ENCODE results near the gene RANBP10. TPM values are rescaled to one million over a fixed set of nuclear protein-coding genes. Genes with fewer than 3 reads are reported as not detected.

Gene RANBP10
- total and polyA plus RNA-seq, 5 donors from 2014 or later: 7.3 to 29.4 (median 8.7) TPM

DNA sequence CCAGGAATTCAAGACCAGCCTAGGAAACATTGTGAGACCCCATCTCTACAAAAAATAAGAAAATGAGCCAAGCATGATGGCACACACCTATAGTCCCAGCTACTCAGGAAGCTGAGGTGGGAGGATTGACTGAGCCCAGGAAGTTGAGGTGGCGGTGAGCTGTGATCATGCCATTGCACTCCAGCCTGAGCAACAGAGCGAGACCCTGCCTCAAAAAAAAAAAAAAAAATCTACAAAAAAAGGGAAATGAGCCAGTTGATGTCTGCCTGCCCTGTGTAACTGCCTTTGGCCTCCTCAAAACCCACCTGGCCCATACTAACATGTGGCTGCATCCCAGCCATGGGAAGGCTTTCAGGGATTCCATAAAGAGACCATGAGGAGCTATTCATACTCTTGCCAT is 4.5 kb downstream of the RANBP10 start:
- no peak for ATAC-seq (ENCODE audit: low read depth in 2 of 2)
- peak overlapping the region; percentile 51 for H3K4me3 ChIP-seq (ENCODE audit: low read depth, low read length)
- Mint-ChIP-seq H3K27ac (peak overlapping the region in 2 of 3 donors; percentile 71 to 81), H3K4me3 (peak overlapping the region; percentile 56 to 89 (median 77)), H3K27me3 (no peaks in the 10 kb centered on the region), H3K36me3 (peaks cover 37% of the 10 kb centered on the region), H3K9me3 (no peaks in the 10 kb centered on the region), H3K4me1 (peaks cover 13 to 77% (median 55%) of the 10 kb centered on the region in 4 donors)
- H3K27me3 ChIP-seq (ENCODE audit: control insufficient read depth, insufficient read depth, low read length): no peaks in the 10 kb centered on the region
- peak in 2 of 3 donors; percentile 35 to 71 for DNase-seq
- no peaks in the 10 kb centered on the region for H3K9me3 ChIP-seq (ENCODE audit: control insufficient read depth in 2 of 2, low read length in 2 of 2)
- H3K27ac ChIP-seq (ENCODE audit: insufficient read depth, low read length, poor library complexity, severe bottlenecking): no peak overlapping the region
- H3K4me1 ChIP-seq (ENCODE audit: control insufficient read depth, insufficient read depth, low read length, poor library complexity, severe bottlenecking): peaks cover 54% of the 10 kb centered on the region
- peaks cover 10% of the 10 kb centered on the region for H3K36me3 ChIP-seq (ENCODE audit: control insufficient read depth, insufficient read depth, low read length)

- H3K9me3 ChIP-seq (ENCODE audit: control insufficient read depth in 2 of 2, low read length in 2 of 2): no peaks in the 10 kb centered on the region
- peak overlapping the region; percentile 28 for H3K27ac ChIP-seq (ENCODE audit: insufficient read depth, low read length, poor library complexity, severe bottlenecking)
- Mint-ChIP-seq H3K36me3 (peaks cover 42% of the 10 kb centered on the region), H3K4me3 (peak overlapping the region in 3 of 4 donors; percentile 56 to 89 (median 75)), H3K9me3 (no peaks in the 10 kb centered on the region), H3K27ac (peak overlapping the region in 2 of 3 donors; percentile 71 to 81), H3K27me3 (no peaks in the 10 kb centered on the region), H3K4me1 (peaks cover 13 to 79% (median 61%) of the 10 kb centered on the region in 4 donors)
- DNase-seq (no peak), ATAC-seq (ENCODE audit: low read depth in 2 of 2) (no peak)
- no peaks in the 10 kb centered on the region for H3K27me3 ChIP-seq (ENCODE audit: control insufficient read depth, insufficient read depth, low read length)
- H3K36me3 ChIP-seq (ENCODE audit: control insufficient read depth, insufficient read depth, low read length): peaks cover 16% of the 10 kb centered on the region
- peaks cover 53% of the 10 kb centered on the region for H3K4me1 ChIP-seq (ENCODE audit: control insufficient read depth, insufficient read depth, low read length, poor library complexity, severe bottlenecking)
- H3K4me3 ChIP-seq (ENCODE audit: low read depth, low read length): peak overlapping the region; percentile 51
Measured at GRCh38 chr16:67801241-67801640, 5.1 kb downstream of the RANBP10 start.

DNA sequence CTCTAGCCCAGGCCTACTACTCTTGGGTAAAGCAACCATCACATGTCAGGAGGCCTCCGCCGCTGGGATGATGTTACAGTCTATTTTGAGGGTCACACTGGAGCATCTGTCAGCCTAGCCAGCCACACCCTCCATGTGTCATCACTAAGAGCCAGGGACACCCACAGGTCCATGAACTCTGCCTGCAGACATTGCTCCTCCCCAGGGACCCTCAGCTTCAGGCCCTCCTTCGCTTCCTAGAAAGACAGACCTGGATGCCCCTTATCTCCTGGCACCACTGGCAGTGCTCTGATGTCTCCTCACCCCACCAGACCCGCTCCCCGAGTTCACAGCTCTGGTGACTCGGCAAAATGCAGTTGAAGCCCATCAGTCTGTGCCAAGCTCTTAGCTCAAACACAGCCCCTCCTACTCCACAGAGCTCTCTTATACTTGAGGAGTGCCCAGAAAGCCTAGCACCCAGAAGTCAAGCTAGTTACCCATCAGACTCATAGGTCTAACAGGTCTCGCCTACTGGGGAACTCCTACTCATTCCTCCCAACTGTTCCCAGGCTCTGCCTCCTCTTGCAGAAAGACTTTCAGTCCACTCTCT is 5.9 kb downstream of the RANBP10 start:
- DNase-seq (no peak), ATAC-seq (ENCODE audit: low read depth in 2 of 2) (no peak)
- Mint-ChIP-seq H3K27me3 (no peaks in the 10 kb centered on the region), H3K4me3 (peak overlapping the region in 2 of 4 donors; percentile 32 to 89), H3K36me3 (peaks cover 42% of the 10 kb centered on the region), H3K4me1 (peaks cover 13 to 75% (median 62%) of the 10 kb centered on the region in 4 donors), H3K9me3 (no peaks in the 10 kb centered on the region), H3K27ac (peak overlapping the region in 2 of 3 donors; percentile 69 to 81)
- Histone ChIP-seq H3K27ac (ENCODE audit: insufficient read depth, low read length, poor library complexity, severe bottlenecking) (peak overlapping the region; percentile 28), H3K9me3 (ENCODE audit: control insufficient read depth in 2 of 2, low read length in 2 of 2) (no peaks in the 10 kb centered on the region), H3K4me3 (ENCODE audit: low read depth, low read length) (no peak overlapping the region), H3K27me3 (ENCODE audit: control insufficient read depth, insufficient read depth, low read length) (no peaks in the 10 kb centered on the region), H3K36me3 (ENCODE audit: control insufficient read depth, insufficient read depth, low read length) (peaks cover 19% of the 10 kb centered on the region), H3K4me1 (ENCODE audit: control insufficient read depth, insufficient read depth, low read length, poor library complexity, severe bottlenecking) (peaks cover 45% of the 10 kb centered on the region)

DNA sequence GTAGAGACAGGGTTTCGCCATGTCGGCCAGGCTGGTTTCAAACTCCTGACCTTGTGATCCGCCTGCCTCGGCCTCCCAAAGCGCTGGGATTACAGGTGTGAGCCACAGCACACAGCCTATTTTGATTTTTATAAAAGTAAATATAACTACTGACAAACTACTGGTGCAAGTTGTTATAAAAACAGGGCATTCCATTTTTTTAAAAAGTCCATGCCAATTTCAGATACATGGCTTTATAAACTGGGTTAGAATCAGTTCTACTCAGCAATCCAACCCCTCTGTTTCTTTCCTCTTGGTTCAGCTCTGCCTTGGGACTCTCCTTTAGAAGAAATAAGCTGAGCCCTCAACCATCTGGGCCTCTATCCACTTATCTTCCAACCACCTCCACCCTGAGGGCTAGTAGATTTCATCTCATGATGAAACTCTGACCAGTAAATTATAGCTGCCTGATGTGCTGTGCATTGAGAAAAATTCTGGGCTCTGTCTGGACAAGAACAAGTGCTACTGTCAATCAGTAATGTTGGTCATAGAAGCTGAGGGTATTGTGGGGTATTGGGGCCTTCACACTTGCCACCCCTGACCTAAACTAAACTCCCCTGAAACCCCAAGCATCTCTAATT is 10.2 kb downstream of the RANBP10 start:
- H3K27ac Mint-ChIP-seq: peak overlapping the region in 1 of 3 donors; percentile 36
- H3K36me3 Mint-ChIP-seq: peaks cover 35% of the 10 kb centered on the region
- Histone ChIP-seq H3K27me3 (ENCODE audit: control insufficient read depth, insufficient read depth, low read length) (no peaks in the 10 kb centered on the region), H3K4me1 (ENCODE audit: control insufficient read depth, insufficient read depth, low read length, poor library complexity, severe bottlenecking) (peaks cover 9% of the 10 kb centered on the region), H3K9me3 (ENCODE audit: control insufficient read depth in 2 of 2, low read length in 2 of 2) (no peaks in the 10 kb centered on the region), H3K4me3 (ENCODE audit: low read depth, low read length) (no peak overlapping the region), H3K27ac (ENCODE audit: insufficient read depth, low read length, poor library complexity, severe bottlenecking) (no peak overlapping the region), H3K36me3 (ENCODE audit: control insufficient read depth, insufficient read depth, low read length) (peaks cover 12% of the 10 kb centered on the region)
- H3K4me1 Mint-ChIP-seq: peaks cover 7 to 42% (median 31%) of the 10 kb centered on the region in 4 donors
- H3K27me3 Mint-ChIP-seq: no peaks in the 10 kb centered on the region
- no peak for ATAC-seq (ENCODE audit: low read depth in 2 of 2)
- no peak overlapping the region for H3K4me3 Mint-ChIP-seq
- no peaks in the 10 kb centered on the region for H3K9me3 Mint-ChIP-seq
- DNase-seq: no peak

DNA sequence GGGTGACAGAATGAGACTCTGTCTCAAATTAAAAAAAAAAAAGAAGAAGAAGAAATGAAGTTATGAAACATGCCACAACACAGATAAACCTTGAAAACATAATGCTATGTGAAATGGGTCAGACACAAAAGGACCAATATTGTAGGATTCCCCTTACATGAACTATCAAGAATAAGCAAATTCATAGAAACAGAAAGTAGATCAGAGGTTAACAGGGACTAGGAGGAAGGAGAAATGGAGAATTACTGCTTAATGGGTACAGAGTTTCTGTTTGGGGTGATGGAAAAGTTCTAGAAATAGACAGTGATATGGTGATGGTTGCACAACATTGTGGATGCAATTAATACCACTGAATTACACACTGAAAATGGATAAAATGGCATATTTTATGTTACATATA is 16.3 kb downstream of the RANBP10 start:
- Histone ChIP-seq H3K4me1 (ENCODE audit: control insufficient read depth, insufficient read depth, low read length, poor library complexity, severe bottlenecking) (no peaks in the 10 kb centered on the region), H3K27me3 (ENCODE audit: control insufficient read depth, insufficient read depth, low read length) (no peaks in the 10 kb centered on the region), H3K36me3 (ENCODE audit: control insufficient read depth, insufficient read depth, low read length) (no peaks in the 10 kb centered on the region), H3K27ac (ENCODE audit: insufficient read depth, low read length, poor library complexity, severe bottlenecking) (no peak overlapping the region), H3K9me3 (ENCODE audit: control insufficient read depth in 2 of 2, low read length in 2 of 2) (no peaks in the 10 kb centered on the region), H3K4me3 (ENCODE audit: low read depth, low read length) (no peak overlapping the region)
- H3K9me3 Mint-ChIP-seq: no peaks in the 10 kb centered on the region
- no peaks in the 10 kb centered on the region for H3K27me3 Mint-ChIP-seq
- H3K4me3 Mint-ChIP-seq: no peak overlapping the region
- H3K27ac Mint-ChIP-seq: peak overlapping the region in 2 of 3 donors; percentile 48 to 75
- peaks cover 7 to 18% (median 13%) of the 10 kb centered on the region in 4 donors for H3K4me1 Mint-ChIP-seq
- no peak for DNase-seq
- peaks cover 4% of the 10 kb centered on the region for H3K36me3 Mint-ChIP-seq
- ATAC-seq (ENCODE audit: low read depth in 2 of 2): no peak

DNA sequence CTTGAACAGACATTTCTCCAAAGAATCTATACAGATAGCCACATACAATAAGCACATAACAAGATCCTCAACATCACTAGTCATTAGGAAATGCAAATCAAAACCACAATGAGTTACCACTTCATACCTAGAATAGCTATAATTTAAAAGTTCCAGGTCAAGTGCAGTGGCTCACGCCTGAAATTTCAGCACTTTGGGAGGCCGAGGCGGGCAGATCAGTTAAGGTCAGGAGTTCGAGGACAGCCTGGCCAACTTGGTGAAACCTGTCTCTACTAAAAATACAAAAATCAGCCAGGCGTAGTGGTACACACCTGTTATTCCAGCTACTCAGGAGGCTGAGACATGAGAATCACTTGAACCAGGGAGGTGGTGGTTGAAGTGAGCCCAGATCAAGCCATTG is 19.9 kb downstream of the RANBP10 start:
- Mint-ChIP-seq H3K9me3 (no peaks in the 10 kb centered on the region), H3K27ac (peak overlapping the region in 1 of 3 donors; percentile 25), H3K36me3 (peaks cover 4% of the 10 kb centered on the region), H3K27me3 (no peaks in the 10 kb centered on the region), H3K4me1 (peaks cover 12 to 25% (median 17%) of the 10 kb centered on the region in 4 donors), H3K4me3 (peak overlapping the region in 1 of 4 donors; percentile 85)
- no peaks in the 10 kb centered on the region for H3K27me3 ChIP-seq (ENCODE audit: control insufficient read depth, insufficient read depth, low read length)
- peaks cover 5% of the 10 kb centered on the region for H3K4me1 ChIP-seq (ENCODE audit: control insufficient read depth, insufficient read depth, low read length, poor library complexity, severe bottlenecking)
- DNase-seq (no peak), ATAC-seq (ENCODE audit: low read depth in 2 of 2) (no peak)
- no peak overlapping the region for H3K27ac ChIP-seq (ENCODE audit: insufficient read depth, low read length, poor library complexity, severe bottlenecking)
- no peaks in the 10 kb centered on the region for H3K9me3 ChIP-seq (ENCODE audit: control insufficient read depth in 2 of 2, low read length in 2 of 2)
- H3K36me3 ChIP-seq (ENCODE audit: control insufficient read depth, insufficient read depth, low read length): no peaks in the 10 kb centered on the region
- no peak overlapping the region for H3K4me3 ChIP-seq (ENCODE audit: low read depth, low read length)

DNA sequence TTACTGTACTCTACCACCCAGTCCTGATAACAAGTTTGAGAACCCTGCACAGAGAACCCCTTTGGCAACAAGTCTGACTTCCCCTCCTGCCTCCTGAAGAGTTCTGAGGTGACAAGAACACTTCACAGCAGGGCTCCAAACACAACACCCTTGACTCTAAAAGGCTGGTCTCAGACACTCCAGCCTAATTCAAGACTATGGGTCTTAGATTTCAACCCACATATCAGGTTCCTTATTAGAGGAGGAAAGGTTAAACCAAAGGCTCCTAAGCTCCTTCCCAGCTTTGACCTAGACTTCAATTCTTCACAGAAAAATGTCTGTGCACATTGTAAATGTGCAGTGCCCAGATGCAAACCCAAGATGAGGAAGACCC is 23.0 kb downstream of the RANBP10 start:
- Histone ChIP-seq H3K4me1 (ENCODE audit: control insufficient read depth, insufficient read depth, low read length, poor library complexity, severe bottlenecking) (peaks cover 13% of the 10 kb centered on the region), H3K36me3 (ENCODE audit: control insufficient read depth, insufficient read depth, low read length) (no peaks in the 10 kb centered on the region), H3K27me3 (ENCODE audit: control insufficient read depth, insufficient read depth, low read length) (no peaks in the 10 kb centered on the region), H3K4me3 (ENCODE audit: low read depth, low read length) (no peak overlapping the region), H3K9me3 (ENCODE audit: control insufficient read depth in 2 of 2, low read length in 2 of 2) (no peaks in the 10 kb centered on the region), H3K27ac (ENCODE audit: insufficient read depth, low read length, poor library complexity, severe bottlenecking) (no peak overlapping the region)
- Mint-ChIP-seq H3K4me1 (peaks cover 5 to 43% (median 27%) of the 10 kb centered on the region in 4 donors), H3K4me3 (no peak overlapping the region), H3K27ac (peak overlapping the region in 1 of 3 donors; percentile 64), H3K9me3 (no peaks in the 10 kb centered on the region), H3K27me3 (no peaks in the 10 kb centered on the region), H3K36me3 (peaks cover 8% of the 10 kb centered on the region)
- ATAC-seq (ENCODE audit: low read depth in 2 of 2) (no peak), DNase-seq (no peak)

Data from CD4-positive, CD25-positive, alpha-beta regulatory T cell (primary cell).